WI38 (cell line): Measurements from ENCODE around the gene HEG1.
"Not testable (repeated sequence)": the region's sequence is repeated elsewhere in the genome, so short reads cannot be mapped to it uniquely, and the experiment has no call there.

ENCODE experiments used
- H3K4me3 ChIP-seq: 2 replicates; pipeline ENCODE4 v1.5.1; 2011; ENCODE audit warnings: low read depth, mild to moderate bottlenecking, control low read depth, low read length
- CTCF ChIP-seq: IDR thresholded peaks from 2 replicates; pipeline ENCODE4 v1.5.1; 2012; ENCODE audit warnings: low read depth, mild to moderate bottlenecking, control low read depth, low read length

HEG1 gene

GRCh38 chr3:124962403-124962940 is 93.3 kb downstream of the HEG1 start:
- no peak overlapping the region for H3K4me3 ChIP-seq
- TF ChIP-seq CTCF, result no peak

DNA sequence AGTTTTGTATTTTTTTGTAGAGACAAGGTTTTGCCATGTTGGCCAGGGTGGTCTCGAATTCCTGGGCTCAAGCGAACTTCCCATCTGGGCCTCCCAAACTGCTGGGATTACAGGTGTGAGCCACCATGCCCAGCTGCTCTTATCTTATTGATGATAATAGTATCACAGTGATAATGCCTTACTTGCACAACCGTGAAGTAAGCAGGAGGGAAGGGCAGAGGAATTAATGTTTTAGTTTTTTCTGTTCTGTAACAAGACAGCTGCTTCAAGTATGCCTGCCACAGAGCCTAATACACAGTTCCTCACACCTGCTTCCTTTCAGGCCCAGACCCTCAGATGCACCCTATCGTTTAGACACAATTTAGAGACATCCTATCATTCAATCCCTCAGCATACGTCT is 95.1 kb downstream of the HEG1 start:
- H3K4me3 ChIP-seq, result no peak overlapping the region
- TF ChIP-seq CTCF, result no peak

DNA sequence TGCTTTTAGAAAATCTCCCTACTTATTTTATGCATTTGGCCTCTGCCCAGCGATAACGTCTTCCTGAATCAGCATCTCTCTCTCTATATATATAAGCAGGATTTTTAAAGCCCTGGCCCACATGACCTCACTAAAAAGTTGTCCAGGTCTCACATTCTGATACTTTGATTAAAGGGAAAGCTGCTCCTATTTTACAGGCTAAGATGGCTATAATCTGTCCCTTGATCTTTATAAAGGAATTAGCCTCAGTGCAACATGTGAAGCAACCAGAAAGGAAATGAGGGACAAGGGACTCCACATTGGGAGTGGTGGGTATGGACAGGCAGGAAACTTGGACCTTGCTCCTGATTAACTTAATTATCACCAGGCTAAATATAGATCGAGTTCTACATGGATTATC is 95.7 kb downstream of the HEG1 start:
- no peak for TF ChIP-seq CTCF
- H3K4me3 ChIP-seq, result no peak overlapping the region

- H3K4me3 ChIP-seq, result not testable (repeated sequence)
These were observed 97.8 kb downstream of the HEG1 start for GRCh38 chr3:124957951-124958350.

DNA sequence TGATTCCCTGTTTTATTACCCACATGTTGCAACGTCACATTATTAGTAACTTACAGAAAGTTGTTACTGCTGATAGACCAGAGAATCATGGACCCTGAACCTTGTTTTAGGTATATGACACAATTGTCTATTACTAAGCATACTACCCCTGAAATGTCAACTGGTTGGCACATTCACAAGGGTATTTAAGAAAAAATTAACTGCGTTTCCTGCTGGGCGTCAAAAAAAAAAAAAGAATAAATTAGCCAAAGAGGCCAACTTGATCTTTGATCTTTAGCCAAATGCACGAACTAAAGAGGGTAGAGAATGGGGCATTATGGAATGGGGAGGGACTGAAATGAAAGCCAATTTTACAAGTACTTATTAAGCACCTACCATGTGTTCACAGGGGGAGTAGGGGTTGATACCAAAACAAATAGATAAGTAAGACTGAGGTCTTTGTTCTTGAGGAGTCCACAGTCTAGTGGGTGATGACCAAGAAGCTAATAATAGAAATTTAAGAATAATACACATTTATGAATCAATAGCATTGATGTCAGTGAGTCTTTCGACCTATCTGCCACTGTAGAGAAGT is 103.4 kb downstream of the HEG1 start:
- no peak for TF ChIP-seq CTCF
- no peak overlapping the region for H3K4me3 ChIP-seq

DNA sequence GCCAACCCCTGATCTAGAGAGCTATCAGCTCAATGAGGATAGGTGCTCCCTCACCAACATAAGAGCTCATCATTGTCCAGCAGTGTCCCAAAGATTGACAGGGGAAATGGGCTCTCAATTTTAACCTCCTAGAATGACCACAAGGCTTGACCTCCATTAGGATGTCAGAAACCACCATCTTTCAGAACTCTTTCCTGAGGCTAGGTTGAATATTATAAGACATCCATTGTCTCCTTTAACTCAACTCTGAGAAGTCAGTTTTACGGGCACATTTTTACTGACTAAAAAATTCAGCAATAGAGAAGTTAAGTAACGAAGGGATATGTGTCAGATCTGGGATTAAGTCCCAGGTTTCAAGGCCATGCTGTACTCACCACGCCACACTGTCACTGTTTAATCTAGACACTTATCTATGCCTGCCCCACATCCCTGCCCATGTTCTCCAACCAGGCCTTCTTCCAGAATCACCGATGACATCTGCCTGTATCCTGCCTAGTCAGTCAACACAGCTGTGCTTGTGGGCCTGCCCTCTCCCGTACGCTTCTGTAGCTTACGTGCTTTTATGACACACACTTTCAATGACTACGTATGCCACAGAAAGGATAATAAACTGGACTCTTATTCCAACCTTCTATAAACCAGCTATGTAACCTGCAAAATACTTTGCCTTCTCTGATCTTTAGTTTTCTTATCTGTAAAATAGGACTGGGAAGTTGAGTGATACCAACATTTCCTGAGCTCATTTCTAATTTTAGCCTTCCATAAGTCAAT is 104.1 kb downstream of the HEG1 start:
- no peak overlapping the region for H3K4me3 ChIP-seq
- TF ChIP-seq CTCF, result no peak

GRCh38 chr3:124950026-124950425 is 105.8 kb downstream of the HEG1 start:
- no peak for TF ChIP-seq CTCF
- H3K4me3 ChIP-seq, result no peak overlapping the region

DNA sequence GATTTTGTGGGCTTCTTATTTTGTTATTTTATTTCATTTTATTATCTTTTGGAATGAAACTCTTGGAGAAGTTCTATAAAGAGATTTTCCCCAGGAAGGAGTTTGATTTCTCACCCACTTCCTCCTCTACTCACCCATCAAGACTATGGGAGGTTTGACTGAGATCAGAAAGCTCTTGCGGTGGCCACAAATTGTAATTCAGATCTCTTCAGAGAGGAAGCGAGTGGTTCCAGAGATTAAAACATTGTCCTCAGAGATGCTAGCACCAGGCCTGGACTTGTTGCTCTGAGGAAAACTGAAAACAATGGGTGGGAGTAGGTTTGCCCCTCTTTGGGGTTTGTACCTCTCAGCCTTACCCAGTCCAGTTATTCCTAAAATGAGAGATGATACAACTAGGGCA is 113.2 kb downstream of the HEG1 start:
- no peak for TF ChIP-seq CTCF
- H3K4me3 ChIP-seq, result no peak overlapping the region
